SU-DHL-6 (cell line): ENCODE data around the gene PKN1.

Experiments
- EZH2phosphoT487 ChIP-seq: fragments of 200-600 bp; sonication (generic), shearing (Covaris generic); conservative IDR thresholded peaks from 2 replicates; pipeline ENCODE4 v1.6.1; 2018; ENCODE audit warnings: mild to moderate bottlenecking, antibody characterized with exemption, low read length, moderate library complexity, mixed read lengths
- TF ChIP-seq, protein P1 (sequence below): fragments of 200-600 bp; sonication (generic); IDR thresholded peaks from one replicate; pipeline ENCODE4 v1.5.1; 2017; ENCODE audit warnings: antibody characterized with exemption, mild to moderate bottlenecking, low read length, moderate library complexity; ENCODE audit not compliant: insufficient read depth, poor library complexity, severe bottlenecking

DNA sequence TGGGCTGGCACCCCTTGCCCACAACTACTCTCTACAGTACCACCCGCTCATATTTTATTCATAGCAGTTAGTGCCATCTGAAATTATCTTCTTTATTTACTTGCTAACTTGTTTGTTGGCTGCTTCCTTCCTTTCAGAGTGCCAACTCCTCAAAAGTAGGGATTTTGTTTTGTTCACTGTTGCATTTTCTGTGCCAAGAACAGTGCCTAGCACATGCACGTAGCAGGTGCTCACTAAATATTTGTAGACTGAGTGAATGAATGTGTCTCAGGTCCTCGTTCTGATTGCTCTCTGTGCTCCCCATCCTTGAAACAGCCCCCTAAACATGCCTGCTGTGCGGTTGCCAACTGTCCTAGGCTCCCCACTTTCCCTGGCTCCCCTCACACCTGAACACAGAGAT is 61.3 kb downstream of the PKN1 start:
- TF ChIP-seq, protein P1, sequence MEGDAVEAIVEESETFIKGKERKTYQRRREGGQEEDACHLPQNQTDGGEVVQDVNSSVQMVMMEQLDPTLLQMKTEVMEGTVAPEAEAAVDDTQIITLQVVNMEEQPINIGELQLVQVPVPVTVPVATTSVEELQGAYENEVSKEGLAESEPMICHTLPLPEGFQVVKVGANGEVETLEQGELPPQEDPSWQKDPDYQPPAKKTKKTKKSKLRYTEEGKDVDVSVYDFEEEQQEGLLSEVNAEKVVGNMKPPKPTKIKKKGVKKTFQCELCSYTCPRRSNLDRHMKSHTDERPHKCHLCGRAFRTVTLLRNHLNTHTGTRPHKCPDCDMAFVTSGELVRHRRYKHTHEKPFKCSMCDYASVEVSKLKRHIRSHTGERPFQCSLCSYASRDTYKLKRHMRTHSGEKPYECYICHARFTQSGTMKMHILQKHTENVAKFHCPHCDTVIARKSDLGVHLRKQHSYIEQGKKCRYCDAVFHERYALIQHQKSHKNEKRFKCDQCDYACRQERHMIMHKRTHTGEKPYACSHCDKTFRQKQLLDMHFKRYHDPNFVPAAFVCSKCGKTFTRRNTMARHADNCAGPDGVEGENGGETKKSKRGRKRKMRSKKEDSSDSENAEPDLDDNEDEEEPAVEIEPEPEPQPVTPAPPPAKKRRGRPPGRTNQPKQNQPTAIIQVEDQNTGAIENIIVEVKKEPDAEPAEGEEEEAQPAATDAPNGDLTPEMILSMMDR: no peak
- TF ChIP-seq EZH2phosphoT487: no peak
